GM10266 (cell line): ENCODE results near the gene CFB.
A peak's percentile ranks its signal among the peaks of the same experiment; 100 is the strongest.

Experiments
- DNase-seq: peaks from one replicate; pipeline ENCODE4 v3.0.0; 2012; ENCODE audit errors: extremely low spot score
- CTCF ChIP-seq: IDR thresholded peaks from 2 replicates; pipeline ENCODE4 v1.5.1; 2012; ENCODE audit warnings: mild to moderate bottlenecking, low read depth; ENCODE audit not compliant: control insufficient read depth, insufficient read depth; ENCODE audit errors: missing control alignments

Gene CFB

DNA sequence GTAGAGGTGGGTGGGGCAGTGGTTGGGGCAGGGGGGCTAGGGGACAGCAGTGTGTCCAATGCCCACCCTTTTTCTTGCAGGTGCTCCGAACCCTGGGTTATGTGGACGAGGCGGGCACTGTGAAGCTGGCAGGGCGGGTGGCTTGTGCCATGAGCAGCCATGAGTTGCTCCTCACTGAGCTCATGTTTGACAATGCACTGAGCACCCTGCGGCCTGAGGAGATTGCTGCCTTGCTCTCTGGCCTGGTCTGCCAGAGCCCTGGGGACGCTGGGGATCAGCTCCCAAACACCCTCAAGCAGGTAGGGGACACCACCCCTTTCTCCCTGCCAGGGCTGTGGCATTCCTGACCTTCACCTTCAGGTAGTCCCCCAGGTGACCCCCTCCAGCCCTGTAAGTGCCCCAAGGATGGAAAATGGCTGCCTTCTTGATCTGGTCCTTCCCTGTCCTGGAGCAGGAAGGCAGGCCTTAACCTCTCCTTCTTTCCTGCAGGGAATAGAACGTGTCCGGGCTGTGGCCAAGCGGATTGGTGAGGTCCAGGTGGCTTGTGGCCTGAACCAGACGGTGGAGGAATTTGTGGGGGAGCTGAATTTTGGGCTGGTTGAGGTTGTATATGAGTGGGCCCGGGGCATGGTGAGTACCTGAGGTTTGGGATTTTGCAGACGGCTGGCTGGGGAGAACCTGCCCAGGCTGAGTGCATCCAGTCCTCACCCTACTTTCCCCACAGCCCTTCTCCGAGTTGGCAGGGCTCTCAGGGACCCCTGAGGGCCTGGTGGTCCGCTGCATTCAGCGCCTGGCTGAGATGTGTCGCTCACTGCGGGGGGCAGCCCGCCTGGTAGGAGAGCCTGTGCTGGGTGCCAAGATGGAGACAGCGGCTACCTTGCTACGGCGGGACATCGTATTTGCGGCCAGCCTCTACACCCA, 23.2 kb downstream of the CFB start:
- no peak for DNase-seq
- no peak for TF ChIP-seq CTCF

- DNase-seq, result no peak
- TF ChIP-seq CTCF, result no peak
These were observed 24.1 kb downstream of the CFB start for GRCh38 chr6:31969712-31970603.

GRCh38 chr6:31970604-31971271, 24.8 kb downstream of the CFB start:
- no peak for TF ChIP-seq CTCF
- DNase-seq, result no peak

GRCh38 chr6:31971279-31971992, 25.5 kb downstream of the CFB start:
- DNase-seq, result no peak
- TF ChIP-seq CTCF, result no peak

DNA sequence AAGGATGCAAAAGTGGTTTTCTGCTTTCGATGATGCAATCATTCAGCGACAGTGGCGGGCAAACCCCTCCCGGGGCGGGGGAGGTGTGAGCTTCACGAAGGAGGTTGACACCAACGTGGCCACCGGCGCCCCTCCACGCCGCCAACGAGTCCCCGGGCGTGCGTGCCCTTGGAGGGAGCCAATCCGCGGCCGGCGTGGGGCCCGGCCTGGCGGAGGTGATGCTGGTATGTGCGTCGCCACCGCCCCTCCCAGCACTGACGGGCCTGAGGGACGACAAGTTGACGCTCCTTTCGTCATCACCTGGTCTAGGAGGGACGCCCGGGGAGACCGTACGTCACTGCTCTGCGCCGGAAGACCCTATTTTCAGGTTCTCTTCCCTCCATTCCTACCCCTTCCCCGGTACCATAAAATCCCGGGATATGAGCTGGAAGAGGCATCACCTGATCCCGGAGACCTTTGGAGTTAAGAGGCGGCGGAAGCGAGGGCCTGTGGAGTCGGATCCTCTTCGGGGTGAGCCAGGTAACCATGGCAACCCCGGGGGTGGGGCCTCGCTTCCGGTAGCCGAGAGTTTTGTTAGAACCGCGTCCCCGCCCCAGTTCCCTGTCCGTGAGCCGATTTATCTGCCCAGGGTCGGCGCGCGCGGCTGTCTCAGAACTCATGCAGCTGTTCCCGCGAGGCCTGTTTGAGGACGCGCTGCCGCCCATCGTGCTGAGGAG, 26.3 kb downstream of the CFB start, which contains the start of gene DXO:
TSS of gene DXO (minus strand) at position 146 of the 716 bp plus-strand sequence. CDS start 463 bp downstream, outside the sequence.
- DNase-seq, result peak; percentile 99
- no peak for TF ChIP-seq CTCF
